HG02852 (cell line): ENCODE data around the gene ZACN.
"Not testable (repeated sequence)": the region's sequence is repeated elsewhere in the genome, so short reads cannot be mapped to it uniquely, and the experiment has no call there.

Source experiments
- ATAC-seq: cut with Tn5 transposase; IDR thresholded peaks from one replicate; pipeline ENCODE4 v1.9.1; 2021; ENCODE audit warnings: mild to moderate bottlenecking, moderate library complexity; ENCODE audit not compliant: unreplicated experiment

ZACN gene

DNA sequence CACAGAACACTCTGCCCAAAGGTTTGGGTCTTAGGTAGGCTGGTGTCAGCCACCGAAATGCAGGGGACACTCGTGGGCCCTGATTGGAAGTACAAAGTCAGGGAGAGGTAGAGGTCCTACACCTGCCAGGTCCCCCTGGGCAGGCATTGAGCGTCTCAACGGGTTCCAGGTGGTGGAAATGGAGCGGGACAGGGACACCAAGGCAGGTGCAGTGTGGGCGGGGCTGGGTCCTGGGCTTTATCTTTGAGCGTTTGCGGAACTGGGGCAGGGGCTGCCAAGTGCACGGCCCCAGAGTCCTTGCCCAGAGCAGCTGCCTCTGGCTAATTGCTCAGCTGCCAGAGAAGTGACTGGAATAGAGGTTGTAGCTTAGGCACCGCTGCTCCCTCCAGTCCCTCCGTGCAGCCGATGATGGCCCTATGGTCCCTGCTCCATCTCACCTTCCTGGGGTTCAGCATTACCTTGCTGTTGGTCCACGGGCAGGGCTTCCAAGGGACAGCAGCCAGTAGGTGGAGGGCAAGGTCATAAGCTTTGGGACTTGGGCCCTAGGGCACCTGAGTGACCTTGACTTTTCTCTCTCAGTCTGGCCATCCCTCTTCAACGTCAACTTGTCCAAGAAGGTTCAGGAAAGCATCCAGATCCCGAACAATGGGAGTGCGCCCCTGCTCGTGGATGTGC is at the start of gene ZACN:
Gene ZACN (plus strand): TSS at position 323 of the 675 bp plus-strand sequence. CDS start 83 bp downstream, at position 406.
- ATAC-seq = no peak

DNA sequence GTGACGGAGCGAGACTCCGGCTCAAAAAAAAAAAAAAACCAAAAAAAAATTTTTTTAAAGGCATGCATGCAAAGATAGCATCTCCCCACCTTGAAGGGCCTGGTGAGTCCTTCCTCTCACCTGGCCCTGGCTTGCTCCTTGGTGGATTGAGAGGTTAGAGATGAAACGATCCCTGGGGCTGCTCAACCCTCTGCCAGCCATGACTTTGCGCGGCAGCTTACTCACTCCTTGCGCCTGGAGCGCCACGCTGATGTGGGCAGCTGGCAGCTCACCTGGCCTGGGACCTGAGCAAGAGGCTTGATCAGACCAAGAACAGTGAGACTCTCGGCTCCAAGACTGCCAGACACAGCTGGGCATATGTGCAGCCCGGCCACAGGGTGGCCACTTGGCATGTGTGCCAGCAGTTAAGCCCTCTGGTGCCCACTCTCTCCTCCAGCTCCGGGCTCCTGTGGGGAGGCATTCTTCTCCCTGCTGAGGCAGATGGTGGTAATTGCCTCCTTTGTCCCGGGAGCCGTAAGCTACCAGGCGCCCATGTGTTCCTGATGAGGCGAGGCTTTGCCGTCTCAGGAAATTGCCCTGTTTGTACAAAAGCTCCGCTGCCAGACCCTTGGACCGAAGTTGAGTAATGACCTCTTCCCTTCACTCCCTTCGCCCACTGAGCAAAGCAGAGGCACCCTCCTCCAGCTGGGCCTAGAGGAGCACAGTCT is 46.8 kb upstream of the ZACN start:
- ATAC-seq = no peak

DNA sequence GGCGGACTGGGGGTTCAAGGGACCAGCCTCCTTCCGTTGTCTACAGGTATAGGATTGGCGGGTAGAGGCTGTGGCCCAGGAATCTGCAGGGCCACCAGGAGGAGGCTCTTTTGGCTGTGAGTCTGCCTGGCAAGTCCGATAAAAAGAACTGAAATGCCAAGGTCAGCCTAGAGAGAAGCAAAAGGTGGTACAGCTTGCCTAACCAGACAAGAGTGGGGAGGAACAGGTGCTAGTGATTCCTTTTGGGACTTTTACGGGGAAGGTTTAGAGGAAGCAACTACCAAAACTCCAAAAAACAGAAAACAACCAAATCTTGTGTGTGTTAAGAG is 46.2 kb upstream of the ZACN start:
- no peak for ATAC-seq

DNA sequence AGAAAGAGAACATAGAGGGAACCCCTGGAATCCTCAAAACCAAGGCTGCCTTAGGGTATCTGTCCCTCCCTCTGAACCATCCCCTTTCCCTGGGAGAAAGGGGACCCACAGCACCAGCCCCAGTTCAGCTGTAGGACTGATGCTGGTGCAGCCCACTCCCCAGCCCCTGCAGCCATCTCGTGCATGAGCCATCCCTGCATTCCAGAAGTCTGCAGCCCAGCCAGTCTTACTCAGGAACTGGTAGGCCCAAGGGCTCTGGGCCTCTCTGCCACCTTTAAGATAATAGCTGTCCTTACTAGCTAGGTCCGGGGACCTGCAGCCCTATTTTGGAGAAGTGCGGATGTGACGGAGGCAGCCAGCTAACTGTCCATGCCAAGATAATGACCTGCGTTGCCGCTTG is 45.8 kb upstream of the ZACN start:
- no peak for ATAC-seq

DNA sequence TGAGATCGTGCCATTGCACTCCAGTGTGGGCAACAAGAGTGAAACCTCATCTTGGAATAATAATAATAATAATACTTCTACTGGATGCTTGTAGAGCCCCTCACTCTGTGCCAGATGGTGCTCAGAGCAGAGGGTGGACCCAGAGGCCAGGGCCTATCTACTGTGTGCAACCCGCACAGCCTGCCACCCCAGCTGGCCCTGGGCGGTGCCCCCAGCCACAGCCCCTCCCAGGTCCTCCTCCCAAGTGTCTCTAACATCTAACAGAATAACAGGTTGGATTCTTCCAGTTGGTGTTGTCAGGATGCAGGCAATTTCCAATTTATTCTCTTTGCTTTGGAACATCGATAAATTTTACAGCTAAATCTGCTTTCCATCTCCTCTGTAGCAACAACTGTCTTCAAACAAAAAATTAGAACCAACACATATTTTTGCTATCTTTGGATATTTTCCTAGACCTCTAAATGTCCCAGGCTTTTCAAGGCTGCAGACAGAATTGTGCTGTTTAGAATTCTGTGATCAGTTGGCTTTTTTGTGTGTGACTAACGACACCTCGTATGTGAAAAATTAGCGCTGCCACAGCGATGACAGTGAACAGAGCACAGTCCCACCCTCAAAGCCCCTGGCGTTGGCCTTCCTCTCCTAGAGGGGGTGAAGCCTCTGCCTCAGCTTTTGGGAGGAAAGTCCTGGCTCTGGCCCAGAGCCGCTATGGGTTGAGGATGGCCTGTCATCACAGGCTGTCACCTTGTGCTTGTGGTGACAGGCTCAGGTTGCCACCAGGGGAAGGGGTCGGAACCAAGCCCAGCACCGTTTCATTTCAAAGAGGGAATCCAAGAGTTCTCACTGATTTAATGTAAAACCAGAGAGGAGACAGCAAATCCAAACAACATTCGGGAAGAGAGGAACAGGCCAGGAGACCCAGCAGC is 44.3 kb upstream of the ZACN start:
- no peak for ATAC-seq

DNA sequence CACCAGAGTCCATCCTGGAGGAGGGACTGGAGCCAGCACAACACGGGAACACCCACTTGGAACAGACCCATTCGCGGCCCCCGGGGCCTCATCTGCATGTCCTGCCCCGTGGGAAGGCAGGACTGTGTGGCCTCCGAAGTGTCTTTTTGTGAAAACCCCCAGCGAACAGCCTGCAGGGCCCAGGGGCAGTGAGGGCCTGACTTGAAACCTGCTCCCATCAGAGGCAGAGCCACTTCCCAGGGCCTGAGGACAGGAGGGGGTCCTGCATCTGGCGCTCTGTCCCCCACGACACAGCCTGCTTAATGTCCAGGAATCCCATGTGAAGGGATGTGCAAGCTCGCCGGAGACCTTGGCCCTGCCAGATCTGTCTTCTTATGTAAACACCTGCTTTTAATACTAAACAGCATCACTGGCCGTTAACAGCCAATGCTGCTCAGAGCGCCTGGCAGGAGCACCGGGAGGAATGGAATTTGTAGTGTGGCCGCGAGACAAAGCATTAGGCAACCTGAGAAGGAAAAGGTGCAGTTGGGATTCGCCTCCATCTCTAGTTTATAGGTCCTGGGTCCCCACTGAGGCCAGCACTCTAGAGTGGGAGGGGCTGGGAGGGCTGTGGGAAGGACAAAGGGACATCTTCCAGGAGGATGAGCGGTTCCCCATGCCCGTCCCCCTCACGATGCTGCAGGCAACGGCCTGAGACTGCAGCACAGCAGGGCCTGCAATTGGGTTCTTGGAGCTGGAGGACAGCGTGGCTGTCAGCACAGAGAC is 42.3 kb upstream of the ZACN start:
- ATAC-seq = no peak

DNA sequence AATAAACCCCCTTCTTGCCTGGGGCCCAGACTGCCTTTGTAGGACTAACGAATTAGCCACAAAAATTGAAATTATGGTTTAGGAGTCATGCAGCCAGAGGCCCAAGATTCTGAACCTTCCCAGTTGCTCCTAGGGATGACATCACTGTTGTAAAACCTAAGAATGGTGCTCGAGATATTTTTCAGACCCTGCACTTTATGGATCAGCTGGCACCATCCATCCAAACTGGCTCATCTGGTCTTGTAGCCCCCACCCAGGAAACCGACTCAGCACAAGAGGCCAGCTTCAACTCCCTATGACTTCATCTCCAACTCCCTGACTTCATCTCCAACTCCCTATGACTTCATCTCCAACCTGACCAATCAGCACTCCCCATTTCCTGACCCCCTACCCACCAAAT is 40.9 kb upstream of the ZACN start:
- ATAC-seq = no peak

DNA sequence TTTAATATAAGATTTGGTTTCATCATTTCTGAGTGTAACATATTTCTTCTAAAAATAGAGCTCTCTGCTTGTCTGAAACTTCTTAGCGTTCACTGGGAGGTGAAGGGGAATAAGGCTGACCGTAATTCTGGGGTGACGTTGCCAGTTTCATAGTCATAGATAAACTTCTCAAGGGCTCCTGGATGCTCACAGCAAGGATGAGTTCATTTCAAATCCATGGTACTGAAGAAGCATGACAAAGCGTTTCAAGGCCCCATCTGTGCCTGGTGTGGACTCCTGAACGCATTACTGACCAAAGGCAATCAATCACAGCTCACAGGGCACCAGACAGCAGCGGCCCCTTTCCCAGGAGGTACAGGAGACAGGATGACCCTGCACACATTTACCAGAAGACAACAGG is 39.9 kb upstream of the ZACN start:
- ATAC-seq = no peak

DNA sequence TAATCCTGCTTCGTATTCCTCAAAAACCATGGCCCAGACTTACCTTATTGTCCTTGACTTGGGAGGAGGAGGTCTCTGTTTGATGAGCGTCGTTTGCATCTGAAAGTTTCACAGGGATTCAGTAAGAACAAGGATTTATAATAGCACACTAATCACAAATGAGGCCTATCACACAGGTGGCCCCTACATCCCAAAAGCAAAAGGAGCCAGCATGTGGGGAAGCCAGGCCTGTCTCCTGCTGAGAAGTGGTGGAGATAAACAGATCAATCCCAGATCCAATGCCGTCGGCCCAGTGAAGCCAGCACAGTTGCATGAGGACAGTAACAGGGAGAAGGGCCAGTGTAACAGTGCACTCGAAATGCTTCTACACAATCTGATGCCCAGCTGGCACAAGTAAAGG is 38.6 kb upstream of the ZACN start:
- ATAC-seq = no peak

DNA sequence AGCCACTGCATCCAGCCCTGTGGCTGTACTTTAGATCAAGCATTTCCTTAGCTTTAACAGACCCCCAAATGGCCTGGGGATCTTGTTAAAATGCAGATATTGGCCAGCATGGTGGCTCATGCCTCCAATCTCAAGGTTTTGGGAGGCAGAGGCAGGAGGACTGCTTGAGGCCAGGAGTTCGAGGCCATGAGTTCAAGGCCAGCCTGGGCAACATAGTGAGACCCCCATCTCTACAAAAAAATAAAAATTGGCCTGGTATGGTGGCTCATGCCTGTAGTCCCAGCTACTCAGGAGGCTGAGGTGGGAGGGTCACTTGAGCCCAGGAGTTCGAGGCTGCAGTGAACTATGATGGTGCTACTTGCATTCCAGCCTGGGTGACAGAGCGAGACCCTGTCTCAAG is 36.1 kb upstream of the ZACN start:
- ATAC-seq = not testable (repeated sequence)

DNA sequence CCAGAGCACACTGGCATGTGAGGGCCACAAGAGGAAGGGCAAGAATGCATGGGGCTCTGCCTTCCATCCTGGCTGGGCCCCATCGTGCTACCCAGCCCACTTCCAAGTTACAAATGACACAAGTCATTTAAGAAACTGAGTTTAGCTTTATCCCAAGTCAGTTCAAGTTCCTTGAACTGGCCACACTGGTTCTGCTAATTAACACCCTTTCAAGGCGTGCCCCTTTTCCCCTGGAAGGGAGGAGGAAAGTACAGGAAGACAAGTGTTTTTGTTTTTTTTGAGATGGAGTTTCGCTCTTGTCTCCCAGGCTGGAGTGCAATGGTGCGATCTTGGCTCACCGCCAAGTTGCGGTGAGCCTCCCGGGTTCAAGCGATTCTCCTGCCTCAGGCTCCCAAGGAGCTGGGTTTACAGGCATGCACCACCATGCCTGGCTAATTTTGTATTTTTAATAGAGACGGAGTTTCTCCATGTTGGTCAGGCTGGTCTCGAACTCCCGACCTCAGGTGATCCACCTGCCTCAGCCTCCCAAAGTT is 34.4 kb upstream of the ZACN start:
- ATAC-seq = not testable (repeated sequence)

DNA sequence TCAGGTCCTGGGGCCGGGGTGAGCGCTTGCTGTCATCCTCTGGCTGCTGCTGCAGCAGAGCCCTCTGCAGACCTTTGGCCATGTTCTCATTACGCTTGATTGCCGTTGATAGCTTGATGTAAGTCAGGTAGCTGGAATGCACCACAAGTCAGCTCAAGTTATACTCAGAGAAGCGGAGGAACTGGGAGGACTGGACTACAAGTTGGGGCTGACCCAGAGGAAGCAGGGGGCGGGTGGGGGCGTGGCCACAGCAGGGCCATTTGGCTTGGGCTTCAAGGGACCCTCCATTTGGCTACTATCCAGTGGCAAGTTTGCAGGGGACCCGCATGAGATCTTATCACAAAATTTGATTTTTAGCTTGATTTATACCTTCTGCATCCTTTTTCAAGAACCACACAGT is 32.9 kb upstream of the ZACN start:
- no peak for ATAC-seq

DNA sequence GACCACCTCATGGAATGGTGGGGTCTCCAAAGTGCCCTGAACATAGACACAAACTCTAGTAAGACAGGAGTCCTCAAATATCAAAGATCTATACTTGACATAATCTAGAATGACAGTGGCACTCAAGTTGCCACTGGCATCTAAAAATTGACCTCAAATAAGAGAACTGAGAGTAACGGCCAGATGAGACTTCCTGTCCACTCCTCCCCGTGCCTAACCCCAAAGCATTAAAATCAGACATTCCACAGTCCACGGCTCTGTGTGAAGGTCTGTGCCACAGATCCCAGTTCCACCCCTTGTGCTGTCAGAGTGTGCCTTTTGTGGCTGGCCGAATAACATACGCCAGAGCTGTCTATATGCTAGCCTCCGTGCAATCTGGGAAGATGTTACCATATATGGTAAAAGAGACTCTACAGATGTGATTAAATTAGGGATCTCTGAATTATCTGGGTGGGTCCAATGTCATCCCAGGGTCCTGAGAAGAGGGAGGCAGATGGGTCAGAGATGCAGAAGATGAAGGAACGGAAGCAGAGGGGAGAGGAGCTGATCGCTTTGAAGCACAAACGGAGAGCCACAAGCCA is 30.9 kb upstream of the ZACN start:
- no peak for ATAC-seq

DNA sequence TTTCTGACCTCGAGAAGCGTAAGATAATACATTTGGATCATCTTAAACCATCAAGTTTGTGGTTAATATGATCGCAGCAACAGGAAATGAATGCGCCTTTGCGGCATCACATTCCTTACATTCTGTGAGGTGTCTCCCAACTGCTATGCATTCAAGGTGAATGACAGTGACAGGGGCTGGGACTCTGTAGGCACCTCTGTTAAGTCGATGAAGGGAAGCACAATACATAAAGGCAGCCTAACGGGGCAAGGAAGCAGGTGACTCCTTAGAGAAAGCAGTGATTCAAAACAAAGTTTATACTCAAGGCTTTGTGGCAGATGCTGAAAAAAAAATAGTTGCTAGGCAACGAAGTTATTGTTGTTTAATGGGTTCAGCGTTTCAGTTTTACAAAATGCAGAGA is 30.3 kb upstream of the ZACN start:
- no peak for ATAC-seq

DNA sequence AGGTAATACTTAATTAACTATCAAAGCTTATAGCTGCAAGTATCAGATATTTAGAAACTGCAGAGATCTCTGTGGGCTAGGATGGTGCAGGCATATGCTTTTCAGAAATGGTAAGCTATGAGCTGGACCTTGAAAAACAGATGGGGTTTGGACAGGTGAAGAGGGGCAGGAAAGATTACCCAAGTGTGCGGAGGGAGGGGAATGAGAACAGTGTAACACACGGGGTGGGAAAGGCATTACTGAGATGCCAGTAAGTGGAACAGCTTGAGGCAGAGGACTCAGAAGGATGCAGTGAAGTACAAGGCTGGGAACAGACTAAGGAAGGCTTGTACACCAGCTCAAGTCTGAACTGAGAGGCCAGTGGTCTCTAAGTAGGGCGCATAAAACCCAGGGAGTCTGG is 29.7 kb upstream of the ZACN start:
- ATAC-seq = no peak

DNA sequence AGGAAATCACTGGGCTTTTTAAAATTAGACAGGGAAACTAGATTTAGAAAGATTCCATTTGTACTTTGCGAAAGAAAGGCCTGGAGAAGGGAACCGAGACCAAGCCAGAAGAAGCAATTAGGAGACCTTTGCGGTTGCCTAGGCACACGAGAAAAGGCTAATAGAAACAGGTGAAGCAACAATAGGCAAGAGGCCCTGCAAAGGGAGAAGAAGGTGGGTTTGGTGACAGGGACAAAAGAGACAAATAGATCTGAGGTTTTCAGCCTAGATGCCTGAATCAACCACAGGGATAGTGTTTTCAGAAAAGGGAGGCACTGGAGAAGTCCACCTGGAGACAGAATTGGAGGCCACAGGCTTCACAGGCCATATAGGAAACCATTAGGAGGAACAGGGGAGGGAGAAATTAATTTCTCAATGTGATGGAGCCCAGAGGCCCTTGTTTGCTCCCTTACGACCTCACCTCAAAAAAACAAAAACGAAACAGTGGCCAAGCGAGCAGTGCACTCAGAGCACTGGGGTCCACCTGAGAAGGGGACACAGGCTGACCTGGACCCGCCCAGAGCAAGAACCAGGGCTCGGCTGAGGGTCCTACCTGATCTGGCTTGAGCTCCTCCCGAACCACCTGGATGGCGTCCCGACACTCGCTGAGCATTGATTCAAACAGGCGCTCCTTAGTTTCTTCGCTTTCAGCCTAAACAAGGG is 29.0 kb upstream of the ZACN start:
- ATAC-seq = no peak

DNA sequence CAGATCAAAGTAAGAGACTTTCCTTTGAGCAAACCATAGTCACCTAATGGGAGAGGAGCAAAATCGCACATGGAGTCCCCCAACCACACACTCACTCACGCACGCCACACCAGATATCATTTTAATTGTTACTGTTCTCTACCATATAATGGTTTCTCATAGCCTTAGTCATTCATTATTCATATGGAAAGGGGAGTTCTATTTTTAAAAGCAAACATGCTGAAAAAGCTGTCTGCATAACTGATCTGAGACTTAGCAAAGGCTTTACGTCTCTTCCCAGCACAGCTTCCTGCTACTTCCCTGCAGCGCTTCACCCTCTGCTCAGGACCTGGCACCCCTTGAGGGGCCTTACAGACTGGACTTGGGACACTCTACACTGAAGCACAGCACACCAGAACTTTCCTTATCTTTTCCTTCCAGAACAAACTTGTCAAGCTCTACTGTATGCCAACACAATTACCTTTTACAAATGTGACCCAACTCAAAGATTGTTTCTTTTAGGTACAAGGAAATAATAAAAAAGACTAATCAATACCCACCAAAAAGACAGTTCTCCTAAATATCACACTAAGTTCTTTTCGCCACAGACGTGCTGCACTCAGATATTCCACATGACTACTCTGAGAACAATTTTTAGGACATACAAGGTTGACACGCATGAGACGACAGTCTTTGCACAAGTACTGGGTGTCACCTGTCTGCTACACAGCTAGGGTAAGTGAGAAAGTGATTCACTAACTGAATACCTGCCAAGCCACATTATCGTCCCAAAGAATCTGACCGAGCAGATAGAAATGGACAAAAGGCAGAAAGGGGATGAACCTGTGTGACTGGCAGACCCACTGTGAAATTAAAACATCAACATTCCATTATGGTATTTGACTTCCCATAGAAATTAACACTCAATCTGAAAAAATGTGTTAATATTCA is 28.2 kb upstream of the ZACN start:
- ATAC-seq = no peak

DNA sequence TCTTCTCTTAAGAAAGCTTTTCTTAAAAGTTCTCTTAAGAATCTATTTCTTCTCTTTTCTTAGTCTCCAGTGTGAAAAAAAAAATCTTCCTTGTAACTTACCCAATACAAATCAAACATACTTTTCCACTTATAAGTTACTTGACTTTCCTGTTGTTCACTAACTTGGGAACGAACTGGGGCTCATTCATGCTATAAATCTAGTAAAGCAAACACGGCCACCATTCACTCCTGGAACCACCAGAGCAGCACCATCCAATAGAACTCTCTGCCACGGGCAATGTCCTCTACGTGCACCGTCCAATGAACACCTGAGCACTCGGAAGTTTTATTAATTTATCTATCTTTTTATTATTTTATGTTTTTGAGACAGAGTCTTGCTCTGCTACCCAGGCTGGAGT is 27.4 kb upstream of the ZACN start:
- no peak for ATAC-seq
